OCI-LY1 (cell line): ENCODE results near the gene RALB.

Experiments
- CTCF ChIP-seq: fragments of 200-600 bp; sonication (generic), shearing (Covaris generic); IDR thresholded peaks from 2 replicates; pipeline ENCODE4 v1.5.1; 2017; ENCODE audit warnings: mild to moderate bottlenecking, antibody characterized with exemption, low read length, moderate library complexity, mixed read lengths
- EZH2 ChIP-seq: fragments of 200-600 bp; sonication (generic), shearing (Covaris generic); IDR thresholded peaks from 2 replicates; pipeline ENCODE4 v1.8.0; 2017; ENCODE audit warnings: borderline replicate concordance, mixed run types, mild to moderate bottlenecking, antibody characterized with exemption, low read length, moderate library complexity, mixed read lengths

DNA sequence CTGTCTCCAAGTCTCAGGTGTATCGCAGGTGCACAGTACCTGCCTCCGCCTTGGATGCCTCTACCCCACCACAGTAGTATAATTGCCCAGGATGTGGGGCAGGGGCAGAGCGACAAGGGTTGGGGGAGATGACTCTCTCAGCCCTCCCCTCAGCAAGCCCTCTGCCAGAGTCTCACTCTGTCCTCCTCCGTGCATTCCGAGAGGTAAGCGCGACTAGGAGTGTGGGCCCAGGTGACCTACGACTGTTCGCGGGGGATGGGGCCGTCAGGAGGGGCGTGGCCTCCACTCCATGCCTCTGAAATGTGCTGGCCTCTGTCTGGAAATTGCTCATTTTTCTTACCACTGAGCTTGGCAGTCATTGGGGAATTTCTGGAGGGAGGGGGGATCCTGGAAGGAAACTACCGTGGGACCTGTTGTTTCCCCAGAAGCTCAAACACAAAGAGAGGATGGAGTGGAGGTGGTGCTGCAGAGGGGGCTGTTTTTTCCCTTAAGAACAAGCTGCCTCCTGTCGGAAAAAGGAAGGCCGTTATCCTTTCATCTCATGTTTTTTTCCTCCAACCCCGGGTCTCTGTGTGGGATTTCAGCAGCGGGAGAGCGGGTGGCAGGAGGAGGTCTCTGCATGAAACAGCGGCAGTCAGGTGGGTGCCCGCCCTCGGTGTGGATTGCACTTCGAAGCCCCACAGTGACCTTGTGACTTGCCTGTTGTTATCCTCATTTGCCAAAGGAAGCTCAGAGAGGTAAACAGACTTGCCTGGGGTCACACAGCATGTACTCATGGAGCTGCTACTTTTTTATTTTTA lies 13.0 kb upstream of the RALB start:
- TF ChIP-seq CTCF (no peak), EZH2 (no peak)
